Panc1 (cell line): ENCODE data around the gene KIAA1614. TPM values are rescaled to one million over a fixed set of nuclear protein-coding genes. Genes with fewer than 3 reads are reported as not detected.

ENCODE experiments used
- ATAC-seq: fragments of 200-7000 bp; cut with Tn5 transposase; 2 replicates; pipeline ENCODE4 v1.9.1; 2020; ENCODE audit warnings: mild to moderate bottlenecking, moderate library complexity
- BruUV-seq: library from RNA; stranded (reverse); fragments of 400-500 nt; replicated peaks from 2 replicates; lab custom pipeline; 2021; lab: Mats Ljungman, UMichigan
- CTCF ChIA-PET: fragments of 300-600 bp; sonication (Branson Sonifier 250); formaldehyde crosslinking; loops from one replicate; lab custom pipeline; 2022; ENCODE audit warnings: antibody characterized with exemption; lab: Charles Lee
- POLR2A ChIA-PET: fragments of 300-600 bp; sonication (Branson Sonifier 250); formaldehyde crosslinking; loops from one replicate; lab custom pipeline; 2022; ENCODE audit warnings: antibody characterized with exemption; lab: Charles Lee
- DNase-seq: peaks from one replicate; pipeline ENCODE4 v3.0.0-alpha.2; 2010; ENCODE audit warnings: low read depth, low spot score
- H3K27ac ChIP-seq: 2 replicates; pipeline ENCODE4 v1.5.1; 2011; ENCODE audit warnings: mild to moderate bottlenecking, low read length, inconsistent platforms
- H3K27me3 ChIP-seq: fragments of 200-500 bp; sonication (Bioruptor generic); 2 replicates; pipeline ENCODE4 v1.6.0; 2014; ENCODE audit warnings: low read length, inconsistent platforms; ENCODE audit not compliant: control insufficient read depth, insufficient read depth
- H3K36me3 ChIP-seq: fragments of 200-500 bp; sonication (Bioruptor generic); 2 replicates; pipeline ENCODE4 v1.5.1; 2014; ENCODE audit warnings: inconsistent platforms, mild to moderate bottlenecking, low read length, moderate library complexity; ENCODE audit not compliant: control insufficient read depth, insufficient read depth
- H3K4me1 ChIP-seq: 2 replicates; pipeline ENCODE4 v1.5.1; 2011; ENCODE audit warnings: inconsistent platforms, mild to moderate bottlenecking, low read length, moderate library complexity; ENCODE audit not compliant: control insufficient read depth, insufficient read depth
- H3K4me3 ChIP-seq, 2 experiments: 2 replicates each; pipeline ENCODE4 v1.5.1; 2011 to 2012; ENCODE audit warnings: low read depth in 2 of 2, low read length in 2 of 2, mild to moderate bottlenecking in 2 of 2, inconsistent platforms in 1 of 2, moderate library complexity in 1 of 2
- H3K9me3 ChIP-seq: fragments of 200-500 bp; sonication (Bioruptor generic); 2 replicates; pipeline ENCODE4 v1.5.1; 2014; ENCODE audit warnings: low read depth, mild to moderate bottlenecking, inconsistent platforms, low read length, moderate library complexity; ENCODE audit not compliant: control insufficient read depth, insufficient read depth
- POLR2AphosphoS5 ChIP-seq: IDR thresholded peaks from 2 replicates; pipeline ENCODE4 v1.6.1; 2012; ENCODE audit warnings: mild to moderate bottlenecking, low read depth, low read length, moderate library complexity
- REST ChIP-seq, 2 experiments: IDR thresholded peaks; 2 replicates each; pipeline ENCODE4 v1.6.1; 2011 to 2012; ENCODE audit warnings: low read depth in 2 of 2, control low read depth in 1 of 2, low read length in 1 of 2, mild to moderate bottlenecking in 1 of 2, moderate library complexity in 1 of 2; ENCODE audit not compliant: insufficient read depth in 1 of 2
- SIN3A ChIP-seq: IDR thresholded peaks from 2 replicates; pipeline ENCODE4 v1.6.1; 2012; ENCODE audit warnings: low read depth, mild to moderate bottlenecking, low read length, moderate library complexity, borderline replicate concordance; ENCODE audit not compliant: insufficient read depth
- TCF7L2 ChIP-seq: IDR thresholded peaks from 2 replicates; pipeline ENCODE4 v1.6.1; 2011; ENCODE audit warnings: mild to moderate bottlenecking, low read depth, low read length, inconsistent platforms
- in situ Hi-C: cut with HindIII; loops from 2 replicates; pipeline ENCODE4 v1.10.0; 2016; ENCODE audit warnings: low sequenced_read_pairs, low pct_unique_long_range_greater_than_20kb
- intact Hi-C: fragments of 100-400 bp; cut with micrococcal nuclease; formaldehyde crosslinking; loops from one replicate; pipeline ENCODE4 v1.10.0; 2022; ENCODE audit not compliant: unreplicated experiment
- total RNA-seq: library from RNA; stranded (reverse); gene quantifications from one replicate; pipeline ENCODE4 v1.2.1, GENCODE V29; 2021; ENCODE audit not compliant: unreplicated experiment
- TF ChIP-seq, protein P1 (sequence below): fragments of 450-650 bp; IDR thresholded peaks from 2 replicates; pipeline ENCODE4 v1.5.1; 2017; ENCODE audit warnings: mild to moderate bottlenecking

KIAA1614 gene
- total RNA-seq, 1 experiment from 2014 or later = 0.80 TPM

DNA sequence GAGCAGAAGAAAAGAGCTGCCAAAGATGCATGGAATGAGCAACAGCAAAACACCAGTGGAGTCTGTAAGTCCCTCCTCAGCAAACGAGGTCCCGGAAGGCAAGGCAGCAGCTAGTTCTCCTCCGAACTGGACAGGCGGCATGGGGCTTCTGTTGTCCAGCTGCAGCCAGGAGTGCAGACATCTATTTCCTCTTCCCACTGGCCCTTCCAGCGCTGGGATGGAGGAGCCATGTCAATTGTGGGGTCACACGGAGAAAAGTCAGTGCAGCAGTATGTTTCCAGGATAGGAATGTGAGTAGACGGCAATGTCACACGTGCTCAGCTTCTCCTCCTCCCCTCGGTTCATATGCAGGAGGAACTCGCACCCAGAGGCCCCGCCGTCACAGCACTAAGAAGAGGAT, 63.5 kb downstream of the KIAA1614 start:
- Histone ChIP-seq H3K4me3 (no peak overlapping the region), H3K36me3 (peaks cover 13% of the 10 kb centered on the region), H3K27me3 (no peaks in the 10 kb centered on the region), H3K9me3 (no peaks in the 10 kb centered on the region), H3K27ac (no peak overlapping the region), H3K4me1 (no peaks in the 10 kb centered on the region)
- ChIA-PET CTCF (no interaction called here), POLR2A (interaction anchor here (0.5 kb wide), 1 partner anchor 28 kb away, joined by 11 read pairs; no protein-coding TSS in a partner anchor)
- ATAC-seq (no peak), DNase-seq (no peak)
- no peak for TF ChIP-seq TCF7L2
- TF ChIP-seq POLR2AphosphoS5 = no peak
- TF ChIP-seq, protein P1, sequence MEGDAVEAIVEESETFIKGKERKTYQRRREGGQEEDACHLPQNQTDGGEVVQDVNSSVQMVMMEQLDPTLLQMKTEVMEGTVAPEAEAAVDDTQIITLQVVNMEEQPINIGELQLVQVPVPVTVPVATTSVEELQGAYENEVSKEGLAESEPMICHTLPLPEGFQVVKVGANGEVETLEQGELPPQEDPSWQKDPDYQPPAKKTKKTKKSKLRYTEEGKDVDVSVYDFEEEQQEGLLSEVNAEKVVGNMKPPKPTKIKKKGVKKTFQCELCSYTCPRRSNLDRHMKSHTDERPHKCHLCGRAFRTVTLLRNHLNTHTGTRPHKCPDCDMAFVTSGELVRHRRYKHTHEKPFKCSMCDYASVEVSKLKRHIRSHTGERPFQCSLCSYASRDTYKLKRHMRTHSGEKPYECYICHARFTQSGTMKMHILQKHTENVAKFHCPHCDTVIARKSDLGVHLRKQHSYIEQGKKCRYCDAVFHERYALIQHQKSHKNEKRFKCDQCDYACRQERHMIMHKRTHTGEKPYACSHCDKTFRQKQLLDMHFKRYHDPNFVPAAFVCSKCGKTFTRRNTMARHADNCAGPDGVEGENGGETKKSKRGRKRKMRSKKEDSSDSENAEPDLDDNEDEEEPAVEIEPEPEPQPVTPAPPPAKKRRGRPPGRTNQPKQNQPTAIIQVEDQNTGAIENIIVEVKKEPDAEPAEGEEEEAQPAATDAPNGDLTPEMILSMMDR = no peak
- TF ChIP-seq SIN3A = no peak
- no peak for TF ChIP-seq REST (IDR thresholded peaks at IDR 0.05; ENCODE audit: insufficient read depth in 1 of 2, low read depth in 2 of 2, low read length in 1 of 2)
- intact Hi-C loops = no loop called here
- in situ Hi-C loops = no loop called here
- no TSS peak for BruUV-seq

GRCh38 chr1:180976732-180977357, 64.1 kb downstream of the KIAA1614 start:
- intact Hi-C loops = no loop called here
- H3K9me3 ChIP-seq = no peaks in the 10 kb centered on the region
- ATAC-seq = no peak
- no peak overlapping the region for H3K4me3 ChIP-seq
- H3K4me1 ChIP-seq = no peaks in the 10 kb centered on the region
- DNase-seq = no peak
- H3K27me3 ChIP-seq = no peaks in the 10 kb centered on the region
- in situ Hi-C loops = no loop called here
- ChIA-PET POLR2A (interaction anchor here (0.5 kb wide), 1 partner anchor 29 kb away, joined by 11 read pairs; no protein-coding TSS in a partner anchor), CTCF (interaction anchor here (0.6 kb wide), 1 partner anchor 94 kb away, joined by 8 read pairs; no protein-coding TSS in a partner anchor)
- TF ChIP-seq POLR2AphosphoS5 (no peak), REST (IDR thresholded peaks at IDR 0.05; ENCODE audit: insufficient read depth in 1 of 2, low read depth in 2 of 2, low read length in 1 of 2) (no peak), TCF7L2 (no peak), SIN3A (no peak)
- TF ChIP-seq, protein P1 = no peak
- H3K36me3 ChIP-seq = peaks cover 13% of the 10 kb centered on the region
- BruUV-seq = no TSS peak
- no peak overlapping the region for H3K27ac ChIP-seq
